HFFc6 (cell line): Measurements from ENCODE around the gene ATP1A1. TPM values are rescaled to one million over a fixed set of nuclear protein-coding genes. Genes with fewer than 3 reads are reported as not detected.

Experiments
- DNase-seq: peaks from one replicate; pipeline ENCODE4 v3.0.0-alpha.2; 2018
- H3K27ac Mint-ChIP-seq: 2 replicates; pipeline ENCODE4 v1.8.0; 2020; ENCODE audit warnings: mild to moderate bottlenecking, mixed read lengths
- H3K27me3 Mint-ChIP-seq: 2 replicates; pipeline ENCODE4 v1.8.0; 2021; ENCODE audit warnings: mild to moderate bottlenecking, moderate library complexity, mixed read lengths; ENCODE audit not compliant: insufficient read depth
- H3K36me3 Mint-ChIP-seq: 2 replicates; pipeline ENCODE4 v1.8.0; 2021; ENCODE audit warnings: low read depth, mixed read lengths
- H3K4me1 Mint-ChIP-seq: 2 replicates; pipeline ENCODE4 v1.8.0; 2020; ENCODE audit warnings: low read depth, mixed read lengths
- H3K4me3 Mint-ChIP-seq: 2 replicates; pipeline ENCODE4 v1.8.0; 2020; ENCODE audit warnings: mild to moderate bottlenecking, moderate library complexity, mixed read lengths
- H3K9me3 Mint-ChIP-seq: 2 replicates; pipeline ENCODE4 v1.8.0; 2020; ENCODE audit warnings: mild to moderate bottlenecking, mixed read lengths
- CTCF ChIP-seq: fragments of 200-600 bp; sonication (generic); IDR thresholded peaks from 2 replicates; pipeline ENCODE4 v1.5.0; 2021; ENCODE audit warnings: antibody characterized with exemption, mild to moderate bottlenecking
- total RNA-seq, 6 experiments: library from RNA; stranded (reverse); fragmentation: NEBNext Ultra II Directional; extraction: Animal tissue kit (Norgen Biotek cat#: 25700); gene quantifications; 2 replicates in 1 of 6; 3 replicates in 5 of 6; pipeline ENCODE4 v1.2.3, GENCODE V29; 2021

ATP1A1 gene
- total RNA-seq, 6 experiments from 2014 or later: 192 to 244 (median 222) TPM

- Mint-ChIP-seq H3K27me3 (peaks cover 11% of the 10 kb centered on the region), H3K9me3 (no peaks in the 10 kb centered on the region), H3K27ac (no peak overlapping the region), H3K36me3 (no peaks in the 10 kb centered on the region), H3K4me3 (no peak overlapping the region), H3K4me1 (peaks cover 38% of the 10 kb centered on the region)
- TF ChIP-seq CTCF: no peak
- DNase-seq: no peak
These were observed 11.0 kb upstream of the ATP1A1 start for GRCh38 chr1:116362050-116362449.

GRCh38 chr1:116365353-116365780, 7.7 kb upstream of the ATP1A1 start:
- Mint-ChIP-seq H3K4me3 (no peak overlapping the region), H3K27me3 (peaks cover 32% of the 10 kb centered on the region), H3K4me1 (peaks cover 5% of the 10 kb centered on the region), H3K9me3 (no peaks in the 10 kb centered on the region), H3K27ac (no peak overlapping the region), H3K36me3 (no peaks in the 10 kb centered on the region)
- DNase-seq: no peak
- no peak for TF ChIP-seq CTCF

GRCh38 chr1:116365857-116366256, 7.2 kb upstream of the ATP1A1 start:
- Mint-ChIP-seq H3K27me3 (peaks cover 34% of the 10 kb centered on the region), H3K4me3 (no peak overlapping the region)

GRCh38 chr1:116367256-116367945, 5.6 kb upstream of the ATP1A1 start:
- no peak for TF ChIP-seq CTCF
- Mint-ChIP-seq H3K4me3 (no peak overlapping the region), H3K4me1 (no peaks in the 10 kb centered on the region), H3K27me3 (peaks cover 37% of the 10 kb centered on the region), H3K9me3 (no peaks in the 10 kb centered on the region), H3K27ac (no peak overlapping the region), H3K36me3 (no peaks in the 10 kb centered on the region)
- no peak for DNase-seq

More at GRCh38 chr1:116365857-116366256, 7.2 kb upstream of the ATP1A1 start:
- Mint-ChIP-seq H3K27ac (no peak overlapping the region), H3K9me3 (no peaks in the 10 kb centered on the region), H3K4me1 (peaks cover under 1% of the 10 kb centered on the region; the same call in 1 of the 2 replicates), H3K36me3 (no peaks in the 10 kb centered on the region)
- DNase-seq: no peak
- TF ChIP-seq CTCF: no peak

- Mint-ChIP-seq H3K4me1 (no peaks in the 10 kb centered on the region), H3K4me3 (no peak overlapping the region), H3K27ac (no peak overlapping the region), H3K36me3 (no peaks in the 10 kb centered on the region), H3K9me3 (no peaks in the 10 kb centered on the region), H3K27me3 (peaks cover 37% of the 10 kb centered on the region)
- no peak for TF ChIP-seq CTCF
- no peak for DNase-seq
These were observed 4.8 kb upstream of the ATP1A1 start for GRCh38 chr1:116368241-116368640.
